GM12873 (cell line): ENCODE data around the gene KIF26A.

Experiments
- CTCF ChIP-seq: IDR thresholded peaks from 2 replicates; pipeline ENCODE4 v1.5.1; 2012; ENCODE audit warnings: low read depth, mild to moderate bottlenecking, moderate library complexity, low read length, control low read depth; ENCODE audit not compliant: insufficient read depth; ENCODE audit errors: missing control alignments

Gene KIF26A

DNA sequence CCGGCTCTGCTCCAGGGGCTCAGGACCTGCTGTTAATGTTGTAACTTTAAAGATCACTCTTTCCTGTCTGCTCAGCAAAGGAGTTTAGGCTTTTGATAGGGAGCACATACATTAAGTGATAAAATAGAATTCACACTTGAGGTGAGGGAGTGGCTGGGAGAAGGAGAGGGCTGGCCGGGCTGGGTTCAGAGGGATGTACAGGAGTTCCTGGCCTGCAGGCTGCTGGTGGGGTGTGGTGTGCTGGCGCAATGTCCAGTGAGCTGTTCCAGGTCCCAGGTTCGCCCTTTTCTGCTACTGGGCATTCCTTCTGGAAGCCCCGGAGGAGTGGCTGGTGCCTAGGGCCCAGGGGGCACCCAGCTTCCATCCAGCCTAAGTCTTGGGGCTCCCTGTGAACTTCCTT, 17.8 kb downstream of the KIF26A start:
- no peak for TF ChIP-seq CTCF

- no peak for TF ChIP-seq CTCF
These were observed 18.9 kb downstream of the KIF26A start for GRCh38 chr14:104157016-104157928.

DNA sequence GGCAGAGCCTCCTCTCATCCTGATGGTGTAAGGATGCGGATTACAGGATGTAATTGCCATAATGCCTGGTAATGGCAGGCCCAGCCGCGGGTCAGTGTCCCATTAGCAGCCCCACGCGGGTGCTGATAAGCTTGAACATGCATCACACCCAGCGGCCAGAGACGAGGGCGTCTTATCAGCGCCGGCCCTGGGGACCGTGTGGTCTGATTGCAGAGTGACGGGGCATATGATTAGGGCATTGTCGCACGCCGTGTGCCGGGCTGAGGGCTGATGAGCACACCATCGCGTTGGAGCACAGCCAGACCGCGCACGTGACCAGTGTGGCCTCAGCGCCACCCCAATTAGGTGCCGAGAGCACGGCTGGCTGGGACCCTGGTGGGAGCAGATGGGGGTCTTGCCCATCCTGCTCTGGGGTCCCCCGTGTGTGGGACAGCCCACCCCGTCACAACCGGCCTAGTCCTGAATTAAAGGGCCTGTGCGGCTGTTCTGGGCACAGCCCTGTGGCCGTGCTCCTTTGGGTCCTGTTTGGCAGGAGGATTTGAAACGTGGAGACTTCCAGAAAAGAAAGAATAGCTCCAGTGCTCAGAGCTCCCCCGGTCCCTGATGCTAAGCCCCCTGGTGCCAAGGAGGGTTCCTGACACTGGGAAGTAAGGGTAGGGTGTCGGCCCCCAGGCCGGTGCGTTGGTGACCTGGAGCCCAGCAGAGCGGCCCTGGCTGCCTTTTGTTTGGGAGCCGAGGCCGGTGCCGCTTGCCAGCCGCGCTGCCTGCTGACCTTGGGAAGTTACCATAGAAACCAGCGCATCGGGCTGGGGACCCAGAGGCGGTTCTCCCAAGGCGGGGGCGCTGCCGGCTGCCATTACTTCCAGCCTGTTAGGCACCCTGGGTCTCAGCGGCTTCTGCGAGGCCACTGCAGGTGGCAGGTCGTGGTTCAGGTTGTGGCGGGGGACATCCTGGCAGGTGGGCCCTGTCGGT, 20.7 kb downstream of the KIF26A start:
- TF ChIP-seq CTCF = no peak

GRCh38 chr14:104159990-104160389, 21.6 kb downstream of the KIF26A start:
- TF ChIP-seq CTCF = no peak

DNA sequence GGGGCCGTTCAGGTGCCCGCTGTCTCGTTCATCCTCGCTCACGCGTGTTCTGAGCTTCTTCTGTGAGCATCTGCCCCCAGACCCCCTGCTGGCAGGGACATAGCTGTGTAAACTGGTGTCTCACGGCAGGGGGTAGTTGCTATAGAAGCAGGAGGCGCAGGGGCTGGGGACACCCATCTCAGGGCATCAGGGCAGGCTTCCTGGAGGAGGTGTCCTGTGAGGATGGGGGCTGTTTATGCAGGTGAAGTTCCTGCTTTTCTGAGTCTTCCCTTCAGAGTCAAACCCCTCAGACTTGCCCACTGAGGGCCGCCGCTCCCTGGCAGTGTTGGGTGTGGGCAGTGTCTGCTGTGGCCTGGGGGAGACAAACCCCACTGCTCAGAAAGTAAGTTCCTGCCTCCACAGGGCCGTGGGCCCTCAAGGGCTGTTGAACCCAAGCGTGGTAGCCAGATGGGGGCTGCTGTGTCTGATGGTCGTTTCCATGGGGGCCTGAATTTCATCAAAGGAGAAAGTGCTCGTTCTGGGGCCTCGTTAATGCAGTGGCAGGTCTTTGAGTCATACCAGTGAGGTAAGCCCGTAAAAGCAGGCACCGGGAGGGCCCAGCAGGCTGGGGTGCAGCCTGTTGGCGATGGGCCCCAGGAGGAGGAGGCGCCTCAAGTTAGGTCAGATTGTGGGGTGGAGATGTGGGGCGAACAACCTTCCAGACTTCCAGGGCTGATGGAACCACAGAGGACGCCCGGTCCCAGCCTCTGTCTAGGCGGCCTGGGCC, 23.4 kb downstream of the KIF26A start:
- no peak for TF ChIP-seq CTCF

DNA sequence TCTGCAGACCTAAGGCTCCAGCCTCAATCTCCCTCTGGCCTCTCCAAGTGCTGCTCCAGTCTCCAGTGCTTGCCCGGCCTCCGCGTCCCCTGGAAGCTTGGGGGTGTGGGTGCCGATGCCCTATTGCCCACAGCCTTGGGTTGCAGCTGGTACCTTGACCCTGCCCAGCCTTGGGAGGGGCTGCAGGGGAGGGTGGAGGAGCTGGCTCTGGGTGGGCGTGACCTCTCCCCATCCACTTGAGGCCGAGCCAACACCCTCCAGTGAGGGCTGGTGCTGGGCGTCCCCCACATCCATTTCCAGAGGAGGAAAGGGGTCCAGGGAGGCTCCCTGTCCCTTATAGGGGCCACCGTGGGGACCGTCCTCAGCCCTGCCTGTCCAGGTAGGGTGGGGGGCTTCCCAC, 24.1 kb downstream of the KIF26A start:
- TF ChIP-seq CTCF = no peak
